Measurements from ENCODE around the gene CC2D1A. TPM values are rescaled to one million over a fixed set of nuclear protein-coding genes. Genes with fewer than 3 reads are reported as not detected.
A peak's percentile ranks its signal among the peaks of the same experiment; 100 is the strongest.
"Not testable (repeated sequence)": the region's sequence is repeated elsewhere in the genome, so short reads cannot be mapped to it uniquely, and the experiment has no call there.

The CC2D1A gene
- total RNA-seq, 1 donor from 2014 or later, result 20.0 TPM

GRCh38 chr19:13967206-13967605 is 61.2 kb downstream of the CC2D1A start:
- ATAC-seq (ENCODE audit: poor library complexity); intact Hi-C loops (cut with DNase I); DNase-seq: not testable (repeated sequence)

- no peak for DNase-seq
Observed at GRCh38 chr19:13968383-13968935, 62.5 kb downstream of the CC2D1A start.

GRCh38 chr19:13968999-13969398 is 63.0 kb downstream of the CC2D1A start:
- intact Hi-C loops (cut with DNase I), result no loop called here
- ATAC-seq (ENCODE audit: poor library complexity) (no peak), DNase-seq (no peak)

More at GRCh38 chr19:13968383-13968935, 62.5 kb downstream of the CC2D1A start:
- intact Hi-C loops (cut with DNase I), result no loop called here
- no peak for ATAC-seq (ENCODE audit: poor library complexity)

- intact Hi-C loops (cut with DNase I), result no loop called here
- no peak for DNase-seq
- no peak for ATAC-seq (ENCODE audit: poor library complexity)
Observed at GRCh38 chr19:13969897-13970296, 63.9 kb downstream of the CC2D1A start.

- DNase-seq; ATAC-seq (ENCODE audit: poor library complexity); intact Hi-C loops (cut with DNase I): not testable (repeated sequence)
Observed at GRCh38 chr19:13971868-13972267, 65.9 kb downstream of the CC2D1A start.

- intact Hi-C loops (cut with DNase I), result no loop called here
- no peak for ATAC-seq (ENCODE audit: poor library complexity)
- DNase-seq, result no peak
Observed at GRCh38 chr19:13972368-13973155, 66.6 kb downstream of the CC2D1A start.

- ATAC-seq (ENCODE audit: poor library complexity); intact Hi-C loops (cut with DNase I); DNase-seq: not testable (repeated sequence)
Observed at GRCh38 chr19:13973479-13973878, 67.5 kb downstream of the CC2D1A start.

GRCh38 chr19:13974073-13974472 is 68.1 kb downstream of the CC2D1A start:
- intact Hi-C loops (cut with DNase I), result no loop called here
- DNase-seq, result no peak
- ATAC-seq (ENCODE audit: poor library complexity), result no peak

GRCh38 chr19:13975870-13976269 is 69.9 kb downstream of the CC2D1A start:
- intact Hi-C loops (cut with DNase I), result no loop called here
- ATAC-seq (ENCODE audit: poor library complexity), result peak; percentile 56
- no peak for DNase-seq

- DNase-seq (no peak), ATAC-seq (ENCODE audit: poor library complexity) (peak; percentile 43)
- intact Hi-C loops (cut with DNase I), result no loop called here
Observed at GRCh38 chr19:13976446-13976845, 70.4 kb downstream of the CC2D1A start.

GRCh38 chr19:13977803-13978202 is 71.8 kb downstream of the CC2D1A start:
- no peak for DNase-seq
- intact Hi-C loops (cut with DNase I), result no loop called here
- ATAC-seq (ENCODE audit: poor library complexity), result no peak

GRCh38 chr19:13978351-13979243 is 72.6 kb downstream of the CC2D1A start:
- ATAC-seq (ENCODE audit: poor library complexity), result peak; percentile 83
- intact Hi-C loops (cut with DNase I), result no loop called here
- DNase-seq, result peak; percentile 92

- ATAC-seq (ENCODE audit: poor library complexity) (peak; percentile 8), DNase-seq (no peak)
- intact Hi-C loops (cut with DNase I), result no loop called here
Observed at GRCh38 chr19:13979244-13979615, 73.2 kb downstream of the CC2D1A start.

GRCh38 chr19:13979686-13980085 is 73.7 kb downstream of the CC2D1A start:
- ATAC-seq (ENCODE audit: poor library complexity) (no peak), DNase-seq (no peak)
- intact Hi-C loops (cut with DNase I), result no loop called here

- no peak for ATAC-seq (ENCODE audit: poor library complexity)
- no peak for DNase-seq
- intact Hi-C loops (cut with DNase I), result no loop called here
Observed at GRCh38 chr19:13980340-13980739, 74.3 kb downstream of the CC2D1A start.

Small RNAs within 50 kb of the gene (microRNA-seq; reads per million reads assigned to microRNA genes)
- gene MIR181C (650 reads per million, percentile 79 among the genes with 10 or more reads in this experiment), gene MIR181D (401 reads per million, percentile 72 among the genes with 10 or more reads in this experiment)

Other genes with a start within 250 kb of the CC2D1A start
- gene MRI1, start 141.7 kb upstream of the CC2D1A start, total RNA-seq, result 15.2 TPM
- gene C19orf53, start 131.7 kb upstream of the CC2D1A start, total RNA-seq, result 88.1 TPM
- gene ZSWIM4, start 110.8 kb upstream of the CC2D1A start, total RNA-seq, result 2.7 TPM
- gene NANOS3, start 29.1 kb upstream of the CC2D1A start, total RNA-seq, result 1.8 TPM
- 0.81 TPM for gene BRME1, start 84 bp upstream of the CC2D1A start, total RNA-seq
- 3.1 TPM for gene PODNL1, start 32.2 kb downstream of the CC2D1A start, total RNA-seq
- gene DCAF15, start 46.3 kb downstream of the CC2D1A start, total RNA-seq, result 15.4 TPM
- 13.0 TPM for gene RFX1, start 100.1 kb downstream of the CC2D1A start, total RNA-seq
- not detected for gene RLN3, start 121.9 kb downstream of the CC2D1A start, total RNA-seq
- gene IL27RA, start 125.6 kb downstream of the CC2D1A start, total RNA-seq, result 5.3 TPM
- not detected for gene PALM3, start 155.9 kb downstream of the CC2D1A start, total RNA-seq
- gene MISP3, start 166.6 kb downstream of the CC2D1A start, total RNA-seq, result 7.9 TPM
- not detected for gene C19orf67, start 179.6 kb downstream of the CC2D1A start, total RNA-seq
- 51.1 TPM for gene SAMD1, start 184.6 kb downstream of the CC2D1A start, total RNA-seq
- gene PRKACA, start 211.6 kb downstream of the CC2D1A start, total RNA-seq, result 460 TPM
- gene ASF1B, start 230.4 kb downstream of the CC2D1A start, total RNA-seq, result 1.00 TPM